Neural progenitor cell (in vitro differentiated cells): ENCODE results near the gene PLG.

Experiments
- CTCF ChIP-seq: fragments of 200-600 bp; sonication (generic); IDR thresholded peaks from 2 replicates; pipeline ENCODE4 v1.5.1; 2017; ENCODE audit warnings: antibody characterized with exemption, mild to moderate bottlenecking
- EZH2 ChIP-seq: fragments of 200-600 bp; sonication (generic); IDR thresholded peaks from 2 replicates; pipeline ENCODE4 v1.6.1; 2017; ENCODE audit warnings: antibody characterized with exemption, mild to moderate bottlenecking, moderate library complexity

GRCh38 chr6:160768101-160768500 lies 66.1 kb downstream of the PLG start:
- TF ChIP-seq CTCF (no peak), EZH2 (no peak)
